ENCODE measurements around the gene NDN.
"Not testable (repeated sequence)": the region's sequence is repeated elsewhere in the genome, so short reads cannot be mapped to it uniquely, and the experiment has no call there.

NDN gene
- total RNA-seq: 0 reads per million in 4 donors

DNA sequence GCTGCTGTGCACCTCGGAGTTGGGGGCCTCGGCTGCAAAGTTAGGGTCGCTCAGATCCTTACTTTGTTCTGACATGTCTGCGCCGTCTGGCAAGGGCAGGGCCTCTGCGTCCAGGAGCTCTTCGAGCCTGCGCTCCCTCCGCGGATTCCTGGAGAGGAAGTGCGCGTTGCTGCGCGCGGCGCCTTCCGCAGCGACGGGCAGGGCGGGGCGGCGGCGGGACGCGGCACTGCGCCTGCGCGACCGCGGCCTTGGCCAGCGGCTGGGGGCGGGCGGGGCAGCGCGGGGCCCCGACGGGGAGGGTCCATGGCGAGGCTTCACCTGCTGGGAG lies at the start of gene NDN:
Gene NDN, minus strand, starts transcription at position 163 of the 328 bp plus-strand sequence. Its CDS starts 88 bp downstream, at position 75.
- no peak for DNase-seq

DNA sequence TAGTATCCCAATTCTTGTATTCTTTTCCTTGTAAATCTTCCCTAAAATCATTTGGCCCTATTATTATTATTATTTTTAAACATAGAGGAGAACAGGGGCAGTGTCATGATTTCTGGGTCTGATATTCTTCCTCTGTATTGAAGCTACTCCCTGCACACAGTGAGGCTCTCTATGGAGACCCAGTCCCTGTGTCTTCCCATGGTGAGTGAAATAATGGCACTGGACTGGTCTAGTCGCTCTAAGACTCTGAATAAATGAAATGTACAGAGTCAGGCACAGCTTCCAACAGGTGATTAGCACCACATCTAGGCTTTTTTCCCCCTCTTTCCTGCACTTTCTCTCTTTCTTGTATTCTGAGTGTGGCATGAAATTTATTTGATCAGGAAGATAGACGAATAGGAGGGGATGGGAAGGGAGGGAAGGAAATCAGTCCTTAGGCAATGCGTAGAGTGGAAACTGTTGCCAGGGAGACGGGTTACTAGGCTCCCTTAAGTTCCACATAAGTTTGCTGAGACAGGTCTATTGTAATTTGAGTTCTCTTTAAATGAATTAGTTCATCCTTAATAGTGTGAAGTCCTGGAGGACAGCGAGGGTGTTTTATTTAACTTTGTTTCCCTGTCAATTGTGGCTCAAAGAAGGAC lies 49.0 kb upstream of the NDN start:
- DNase-seq: no peak

- no peak for DNase-seq
Observed at GRCh38 chr15:23734862-23735261, 47.8 kb upstream of the NDN start.

DNA sequence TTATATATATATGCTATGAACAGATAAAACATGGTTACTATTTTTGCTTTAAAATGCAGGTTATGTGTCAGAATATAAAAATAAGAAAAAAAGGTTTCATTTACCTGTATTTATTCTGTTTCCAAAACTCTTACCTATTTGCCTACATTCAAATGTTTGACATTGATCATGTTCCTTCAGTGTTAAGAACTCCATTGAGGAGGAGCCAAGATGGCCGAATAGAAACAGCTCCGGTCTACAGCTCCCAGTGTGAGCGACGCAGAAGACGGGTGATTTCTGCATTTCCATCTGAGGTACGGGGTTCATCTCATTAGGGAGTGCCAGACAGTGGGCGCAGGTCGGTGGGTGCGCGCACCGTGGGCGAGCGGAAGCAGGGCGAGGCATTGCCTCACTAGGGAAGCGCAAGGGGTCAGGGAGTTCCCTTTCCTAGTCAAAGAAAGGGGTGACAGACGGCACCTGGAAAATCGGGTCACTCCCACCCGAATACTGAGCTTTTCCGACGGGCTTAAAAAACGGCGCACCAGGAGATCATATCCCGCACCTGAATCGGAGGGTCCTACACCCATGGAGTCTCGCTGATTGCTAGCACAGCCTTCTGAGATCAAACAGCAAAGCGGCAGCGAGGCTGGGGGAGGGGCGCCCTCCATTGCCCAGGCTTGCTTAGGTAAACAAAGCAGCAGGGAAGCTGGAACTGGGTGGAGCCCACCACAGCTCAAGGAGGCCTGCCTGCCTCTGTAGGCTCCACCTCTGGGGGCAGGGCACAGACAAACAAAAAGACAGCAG lies 27.0 kb upstream of the NDN start:
- DNase-seq: not testable (repeated sequence)

DNA sequence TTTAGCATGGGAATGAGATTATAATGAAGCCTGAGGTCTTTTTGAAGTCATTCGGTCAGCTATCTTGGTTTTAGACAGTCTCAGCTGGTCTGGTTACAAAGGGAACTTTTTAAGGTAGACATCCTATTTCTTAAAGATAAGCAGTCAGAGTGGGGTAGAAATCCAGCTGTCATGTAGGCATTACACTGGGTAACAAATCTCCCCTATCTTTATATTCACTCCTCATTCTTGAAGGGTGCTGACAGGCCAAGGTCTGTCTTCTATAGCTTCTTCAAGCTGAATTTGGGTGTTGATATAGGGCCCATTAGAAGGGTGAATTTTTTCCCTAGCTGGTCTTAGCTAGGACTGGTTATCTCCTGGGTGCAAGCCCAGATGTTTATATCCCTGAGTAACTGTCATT lies 21.2 kb upstream of the NDN start:
- DNase-seq: no peak

DNA sequence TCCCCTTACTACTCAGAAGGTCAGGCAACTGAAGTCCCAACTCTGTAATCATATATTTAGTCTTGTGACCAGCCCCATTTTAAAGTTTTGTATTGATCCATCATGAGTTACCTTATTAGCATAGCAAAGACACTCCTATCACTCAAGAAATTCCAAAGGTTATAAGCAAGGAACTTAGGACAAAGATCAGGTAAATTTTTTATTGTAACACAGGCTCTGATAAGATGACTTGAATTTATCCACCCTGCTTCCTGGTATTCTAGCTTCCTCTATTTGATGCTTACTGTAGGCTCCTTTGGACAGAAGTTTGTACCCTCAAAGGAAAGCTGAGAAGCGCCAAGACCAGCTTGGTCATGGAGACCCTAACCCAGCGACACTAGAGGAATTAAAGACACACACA lies 8.2 kb upstream of the NDN start:
- no peak for DNase-seq

- no peak for DNase-seq
Observed at GRCh38 chr15:23694592-23694991, 7.5 kb upstream of the NDN start.

- no peak for DNase-seq
Observed at GRCh38 chr15:23690450-23690852, 3.3 kb upstream of the NDN start.

- no peak for DNase-seq
Observed at GRCh38 chr15:23690015-23690414, 2.9 kb upstream of the NDN start.

GRCh38 chr15:23686466-23687142 lies 501 bp downstream of the NDN start:
- no peak for DNase-seq

GRCh38 chr15:23671481-23671880 lies 15.6 kb downstream of the NDN start:
- DNase-seq: no peak

DNA sequence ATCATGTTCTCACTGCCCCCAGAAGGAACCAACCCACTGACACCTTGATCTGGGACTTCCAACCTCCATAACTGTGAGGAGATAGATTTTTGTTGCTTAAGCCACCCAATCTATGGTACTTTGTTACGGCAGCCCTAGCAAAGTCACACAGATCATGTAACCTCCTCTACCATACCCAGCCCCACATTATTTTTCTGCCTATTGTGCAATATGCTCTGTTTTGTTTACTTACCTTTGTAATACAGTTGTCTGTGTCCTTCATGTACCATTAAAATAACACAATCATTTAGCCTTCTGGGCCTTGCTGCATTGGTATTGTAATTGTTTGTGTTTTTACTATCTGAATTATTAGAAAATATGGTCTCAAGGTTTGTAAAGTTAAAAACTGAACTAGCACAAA lies 16.1 kb downstream of the NDN start:
- no peak for DNase-seq

GRCh38 chr15:23663232-23663631 lies 23.9 kb downstream of the NDN start:
- DNase-seq: no peak

DNA sequence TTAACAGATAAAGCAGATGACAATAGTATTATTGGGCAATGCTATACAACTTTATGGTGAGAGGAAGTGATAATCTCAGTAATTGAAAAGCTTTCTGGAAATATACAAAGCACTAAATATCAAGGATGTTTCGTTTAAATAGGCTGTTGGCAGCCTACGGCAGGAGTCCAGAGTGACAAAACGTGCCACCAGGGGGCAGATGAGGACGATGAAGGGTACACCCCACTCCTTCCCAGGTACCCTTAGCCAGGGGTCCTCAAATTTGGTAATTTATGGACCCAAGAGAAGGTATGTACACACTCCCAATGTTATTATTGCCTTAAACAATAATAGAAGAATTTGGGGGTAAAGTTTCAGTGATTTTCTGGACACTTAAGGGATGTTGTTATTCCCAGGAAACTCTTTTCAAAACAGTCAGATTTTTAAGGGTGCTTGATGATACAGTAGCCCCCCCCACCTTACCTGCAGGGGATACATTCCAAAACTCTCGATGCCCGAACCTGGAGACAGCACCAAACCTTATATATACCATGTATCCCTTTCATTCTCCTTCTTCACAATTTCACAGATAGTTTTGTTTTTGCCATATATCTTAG lies 38.1 kb downstream of the NDN start:
- DNase-seq: no peak

DNA sequence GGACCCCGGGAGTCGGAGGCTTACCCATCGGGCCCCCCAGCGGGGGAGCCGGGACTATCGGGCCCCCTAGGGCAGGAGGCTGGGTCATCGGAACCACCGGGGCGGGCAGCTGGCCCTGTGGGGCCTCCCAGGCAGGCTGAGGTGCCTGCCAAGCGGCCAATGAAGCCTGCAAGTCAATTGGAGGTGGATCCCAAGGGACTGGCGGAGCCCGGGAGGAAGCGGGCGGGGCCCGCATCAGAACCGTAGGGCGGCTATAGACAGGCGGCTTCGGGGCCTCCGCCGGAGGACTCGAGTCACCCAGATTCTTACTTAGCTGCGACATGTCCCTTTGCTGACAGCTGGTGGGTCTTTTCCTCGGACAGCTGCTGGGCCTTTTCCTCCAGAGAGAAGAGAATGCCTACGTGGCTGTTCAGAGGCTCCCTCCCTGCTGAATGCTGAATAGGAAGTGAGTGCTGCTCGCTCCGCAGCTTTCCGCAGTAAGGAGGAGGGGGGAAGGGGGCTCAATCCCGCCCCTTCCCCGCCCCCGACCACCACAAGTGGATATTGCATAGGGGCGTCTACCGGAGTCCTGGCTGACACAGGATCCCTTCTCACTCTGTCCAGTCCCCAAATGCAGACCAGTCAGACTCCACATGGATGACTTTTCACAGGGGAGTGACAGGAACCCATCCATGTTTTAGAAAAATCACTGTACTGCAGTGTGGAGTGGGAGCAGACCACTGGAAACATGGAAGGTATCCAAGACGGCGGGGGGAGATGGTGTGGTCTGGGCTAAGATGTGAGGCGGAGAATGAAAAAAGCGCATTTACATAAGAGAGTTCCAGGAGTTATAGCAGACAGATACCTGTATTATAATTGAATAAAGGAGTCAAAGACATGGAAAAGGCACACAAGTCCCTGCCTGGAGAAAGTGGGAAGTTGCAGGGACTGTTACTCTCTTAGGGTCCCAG lies 39.4 kb downstream of the NDN start, which contains the start of gene MAGEL2:
Gene MAGEL2, minus strand, starts transcription at position 447 of the 950 bp plus-strand sequence. Its CDS starts 125 bp downstream, at position 322.
- DNase-seq: no peak

DNA sequence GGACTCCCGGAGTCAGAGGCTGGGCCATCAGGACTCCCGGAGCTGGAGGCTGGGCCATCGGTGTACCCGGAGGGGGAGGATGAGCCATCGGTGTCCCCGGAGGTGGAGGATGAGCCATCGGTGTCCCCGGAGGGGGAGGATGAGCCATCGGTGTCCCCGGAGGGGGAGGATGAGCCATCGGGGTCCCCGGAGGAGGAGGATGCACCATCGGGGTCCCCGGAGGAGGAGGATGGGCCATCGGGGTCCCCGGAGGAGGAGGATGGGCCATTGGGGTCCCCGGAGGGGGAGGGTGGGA lies 40.2 kb downstream of the NDN start:
- DNase-seq: no peak

DNA sequence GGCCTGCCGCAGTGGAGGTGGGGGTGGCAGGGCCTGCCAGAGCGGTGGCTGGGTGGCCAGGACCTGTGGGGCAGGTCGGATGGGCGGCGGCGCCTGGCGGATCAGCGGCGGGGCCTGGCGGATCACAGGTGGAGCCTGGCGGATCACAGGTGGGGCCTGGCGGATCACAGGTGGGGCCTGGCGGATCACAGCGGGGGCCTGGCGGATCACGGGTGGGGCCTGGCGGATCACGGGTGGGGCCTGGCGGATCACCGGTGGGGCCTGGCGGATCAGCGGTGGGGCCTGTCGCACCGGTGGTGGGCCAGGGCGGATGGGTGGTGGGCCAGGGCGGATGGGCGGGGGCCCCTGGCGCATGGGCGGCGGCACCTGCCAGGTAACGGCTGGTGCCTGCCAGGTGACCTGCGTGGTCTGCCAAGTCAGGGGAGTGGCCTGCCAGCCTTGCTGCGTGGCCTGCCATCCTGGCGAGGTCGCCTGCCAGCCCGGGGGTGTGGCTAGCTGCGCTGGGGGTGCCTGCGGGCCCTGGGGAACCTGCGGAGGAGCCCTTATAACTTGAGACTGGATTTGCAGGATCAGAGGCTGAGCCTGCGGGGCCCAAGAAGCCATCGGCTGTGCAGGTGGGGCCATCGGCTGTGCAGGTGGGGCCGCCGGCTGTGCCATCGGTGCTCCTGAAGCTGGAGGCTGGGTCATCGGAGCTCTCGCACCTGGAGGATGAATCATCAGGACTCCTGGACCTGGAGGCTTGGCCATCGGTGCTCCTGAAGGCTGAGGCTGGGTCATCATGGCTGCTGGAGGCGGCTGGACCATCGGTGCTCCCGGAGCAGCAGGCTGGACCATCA lies 40.7 kb downstream of the NDN start:
- DNase-seq: no peak

GRCh38 chr15:23645371-23646164 lies 41.5 kb downstream of the NDN start:
- no peak for DNase-seq

DNA sequence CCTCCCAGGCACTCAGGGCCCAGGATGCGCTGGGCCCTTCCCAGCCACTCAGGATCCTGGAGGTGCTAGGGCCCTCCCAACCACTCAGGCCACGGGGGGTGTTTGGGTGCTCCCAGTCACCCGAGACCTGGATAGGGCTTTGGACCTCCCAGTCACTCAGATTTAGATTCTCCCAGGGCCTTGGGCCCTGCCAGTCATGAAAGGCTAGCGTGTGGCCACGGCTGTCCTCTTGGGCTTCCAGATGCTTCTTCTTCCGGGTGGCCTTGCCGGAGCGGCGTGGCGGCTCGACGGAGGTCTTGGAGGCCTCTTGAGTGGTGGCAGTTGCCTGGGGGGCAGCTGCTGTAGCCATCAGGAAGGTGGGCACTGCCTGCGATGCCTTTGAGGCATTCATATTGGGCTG lies 42.3 kb downstream of the NDN start:
- no peak for DNase-seq

DNA sequence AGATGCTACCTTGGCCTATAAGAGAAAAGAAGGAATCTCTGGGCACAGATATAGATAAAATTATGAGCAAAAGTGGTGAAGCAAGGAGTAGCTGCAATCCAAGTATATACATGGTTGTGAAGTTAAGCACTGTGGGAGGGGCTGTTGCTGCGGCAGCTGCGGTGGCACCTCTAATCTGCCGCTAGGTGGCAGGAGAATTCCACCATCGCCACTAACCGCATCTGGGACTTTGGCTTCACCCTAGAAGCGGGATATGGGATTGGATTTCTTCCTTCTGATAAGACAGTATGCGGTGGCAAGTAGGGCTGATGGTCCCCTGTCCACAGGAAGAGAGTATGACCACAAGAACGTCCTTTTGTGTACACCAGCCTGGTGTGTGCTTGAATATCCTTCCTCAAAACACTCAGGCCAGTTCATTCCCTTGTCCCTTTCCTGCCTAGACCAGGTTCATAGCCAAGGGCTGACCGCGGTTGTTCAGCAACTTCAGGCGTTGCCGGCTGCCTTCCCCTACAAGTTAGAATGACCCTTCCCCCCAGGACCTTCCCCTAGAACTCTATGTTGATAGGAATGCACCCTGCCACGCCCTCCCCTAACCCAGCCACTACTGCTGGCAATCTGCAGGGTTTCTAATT lies 44.6 kb downstream of the NDN start:
- DNase-seq: peak in 1 of 5 donors; percentile 25
